ENCODE data around the gene STUB1.

The STUB1 gene

DNA sequence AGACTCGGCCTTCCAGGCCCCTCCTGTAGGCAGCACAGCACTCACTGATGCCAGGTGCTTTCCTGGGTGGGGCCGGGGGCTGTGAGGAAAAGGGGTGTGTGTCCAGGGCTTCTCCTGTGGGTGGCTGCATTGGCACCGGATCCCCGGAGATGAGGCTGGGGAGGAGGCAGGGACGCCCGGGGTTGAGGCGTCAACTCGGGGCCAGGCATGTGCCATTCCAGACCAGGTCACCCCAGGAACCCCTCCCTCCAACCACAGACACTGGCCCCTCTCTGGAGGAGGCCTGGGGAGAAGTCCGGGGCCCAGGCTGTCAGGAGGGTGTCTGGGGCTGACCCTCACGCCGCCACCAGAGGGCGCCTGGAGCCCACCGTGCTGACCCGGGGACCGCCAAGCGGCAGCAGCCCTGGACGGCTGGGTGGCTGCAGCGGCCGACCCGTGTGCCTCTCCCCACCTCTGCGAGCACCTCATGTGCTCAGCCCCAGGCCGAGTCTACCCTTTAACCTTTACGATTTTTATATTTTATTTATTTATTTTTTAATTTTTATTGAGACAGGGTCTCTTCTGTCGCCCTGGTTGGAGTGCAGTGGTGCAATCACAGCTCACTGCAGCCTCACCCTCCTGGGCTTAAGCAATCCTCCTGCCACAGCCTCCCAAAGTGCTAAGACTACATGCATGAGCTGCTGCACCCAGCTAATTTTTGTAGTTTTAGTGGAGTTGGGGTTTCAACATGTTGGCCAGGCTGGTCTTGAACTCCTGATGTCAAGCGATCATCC lies 31.5 kb downstream of the STUB1 start:
- peak; percentile 65 for ATAC-seq
- TF ChIP-seq TCF4 (CRISPR knock-in tag; IDR thresholded peaks at IDR 0.05; ENCODE audit: borderline replicate concordance) (no peak), ARNTL (CRISPR knock-in tag; IDR thresholded peaks at IDR 0.05; ENCODE audit: borderline replicate concordance, low read depth) (no peak)

DNA sequence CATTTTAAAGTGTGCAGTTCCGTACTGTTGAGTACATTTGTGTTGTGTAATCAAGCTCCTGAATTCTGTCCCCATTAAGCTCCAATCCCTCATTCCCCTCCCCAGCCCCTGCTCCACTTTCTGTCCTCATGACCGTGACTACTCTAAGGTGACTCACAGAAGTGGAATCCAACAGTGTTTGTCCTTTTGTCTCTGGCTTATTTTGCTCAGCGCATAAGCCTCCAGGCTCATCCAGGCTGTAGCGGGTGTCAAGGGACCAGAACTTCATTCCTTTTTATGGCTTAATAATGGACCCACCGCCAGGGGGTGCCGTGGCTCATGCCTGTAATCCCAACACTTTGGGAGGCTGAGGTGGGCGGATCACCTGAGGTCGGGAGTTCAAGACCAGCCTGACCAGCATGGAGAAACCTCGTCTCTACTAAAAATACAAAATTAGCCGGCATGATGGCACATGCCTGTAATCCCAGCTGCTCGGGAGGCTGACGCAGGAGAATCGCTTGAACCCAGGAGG lies 32.6 kb downstream of the STUB1 start:
- ATAC-seq, result peak; percentile 5

DNA sequence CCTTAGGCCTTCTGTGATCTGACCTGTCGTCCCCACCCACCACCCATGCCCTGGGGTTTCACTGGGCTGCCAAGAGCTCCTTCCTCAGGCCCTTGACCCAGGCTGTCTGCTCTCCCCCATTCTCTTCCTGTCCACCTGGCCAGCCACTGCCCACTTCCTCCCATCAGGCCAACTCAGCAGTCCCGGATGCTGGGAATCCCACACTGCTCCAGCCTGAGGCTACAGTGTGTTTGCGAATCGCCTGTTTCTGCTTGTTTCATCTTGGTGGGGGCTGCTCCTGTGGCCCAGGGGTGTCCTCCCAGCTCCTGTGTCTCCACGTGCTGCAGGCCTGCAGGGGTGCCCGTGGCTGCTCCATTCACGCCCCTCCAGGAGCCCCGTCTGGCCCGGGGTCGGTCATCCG lies 33.9 kb downstream of the STUB1 start:
- TF ChIP-seq, protein P1, sequence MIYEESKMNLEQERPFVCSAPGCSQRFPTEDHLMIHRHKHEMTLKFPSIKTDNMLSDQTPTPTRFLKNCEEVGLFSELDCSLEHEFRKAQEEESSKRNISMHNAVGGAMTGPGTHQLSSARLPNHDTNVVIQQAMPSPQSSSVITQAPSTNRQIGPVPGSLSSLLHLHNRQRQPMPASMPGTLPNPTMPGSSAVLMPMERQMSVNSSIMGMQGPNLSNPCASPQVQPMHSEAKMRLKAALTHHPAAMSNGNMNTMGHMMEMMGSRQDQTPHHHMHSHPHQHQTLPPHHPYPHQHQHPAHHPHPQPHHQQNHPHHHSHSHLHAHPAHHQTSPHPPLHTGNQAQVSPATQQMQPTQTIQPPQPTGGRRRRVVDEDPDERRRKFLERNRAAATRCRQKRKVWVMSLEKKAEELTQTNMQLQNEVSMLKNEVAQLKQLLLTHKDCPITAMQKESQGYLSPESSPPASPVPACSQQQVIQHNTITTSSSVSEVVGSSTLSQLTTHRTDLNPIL (CRISPR knock-in tag; IDR thresholded peaks at IDR 0.05; ENCODE audit: low read depth), result no peak
- TF ChIP-seq ARNTL (CRISPR knock-in tag; IDR thresholded peaks at IDR 0.05; ENCODE audit: borderline replicate concordance, low read depth), result no peak
- TF ChIP-seq, protein P2, sequence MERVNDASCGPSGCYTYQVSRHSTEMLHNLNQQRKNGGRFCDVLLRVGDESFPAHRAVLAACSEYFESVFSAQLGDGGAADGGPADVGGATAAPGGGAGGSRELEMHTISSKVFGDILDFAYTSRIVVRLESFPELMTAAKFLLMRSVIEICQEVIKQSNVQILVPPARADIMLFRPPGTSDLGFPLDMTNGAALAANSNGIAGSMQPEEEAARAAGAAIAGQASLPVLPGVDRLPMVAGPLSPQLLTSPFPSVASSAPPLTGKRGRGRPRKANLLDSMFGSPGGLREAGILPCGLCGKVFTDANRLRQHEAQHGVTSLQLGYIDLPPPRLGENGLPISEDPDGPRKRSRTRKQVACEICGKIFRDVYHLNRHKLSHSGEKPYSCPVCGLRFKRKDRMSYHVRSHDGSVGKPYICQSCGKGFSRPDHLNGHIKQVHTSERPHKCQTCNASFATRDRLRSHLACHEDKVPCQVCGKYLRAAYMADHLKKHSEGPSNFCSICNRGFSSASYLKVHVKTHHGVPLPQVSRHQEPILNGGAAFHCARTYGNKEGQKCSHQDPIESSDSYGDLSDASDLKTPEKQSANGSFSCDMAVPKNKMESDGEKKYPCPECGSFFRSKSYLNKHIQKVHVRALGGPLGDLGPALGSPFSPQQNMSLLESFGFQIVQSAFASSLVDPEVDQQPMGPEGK (CRISPR knock-in tag; IDR thresholded peaks at IDR 0.05; ENCODE audit: borderline replicate concordance), result no peak
- TF ChIP-seq, protein P3, sequence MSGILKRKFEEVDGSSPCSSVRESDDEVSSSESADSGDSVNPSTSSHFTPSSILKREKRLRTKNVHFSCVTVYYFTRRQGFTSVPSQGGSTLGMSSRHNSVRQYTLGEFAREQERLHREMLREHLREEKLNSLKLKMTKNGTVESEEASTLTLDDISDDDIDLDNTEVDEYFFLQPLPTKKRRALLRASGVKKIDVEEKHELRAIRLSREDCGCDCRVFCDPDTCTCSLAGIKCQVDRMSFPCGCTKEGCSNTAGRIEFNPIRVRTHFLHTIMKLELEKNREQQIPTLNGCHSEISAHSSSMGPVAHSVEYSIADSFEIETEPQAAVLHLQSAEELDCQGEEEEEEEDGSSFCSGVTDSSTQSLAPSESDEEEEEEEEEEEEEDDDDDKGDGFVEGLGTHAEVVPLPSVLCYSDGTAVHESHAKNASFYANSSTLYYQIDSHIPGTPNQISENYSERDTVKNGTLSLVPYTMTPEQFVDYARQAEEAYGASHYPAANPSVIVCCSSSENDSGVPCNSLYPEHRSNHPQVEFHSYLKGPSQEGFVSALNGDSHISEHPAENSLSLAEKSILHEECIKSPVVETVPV (CRISPR knock-in tag; IDR thresholded peaks at IDR 0.05), result no peak
- TF ChIP-seq ZFP3 (CRISPR knock-in tag; IDR thresholded peaks at IDR 0.05), result 0 out of 2 replicates have a peak, but pooled peaks have one; percentile 13
- TF ChIP-seq ZNF565 (CRISPR knock-in tag; conservative IDR thresholded peaks at IDR 0.05; ENCODE audit: low read depth), result no peak
- no peak for TF ChIP-seq ISL1 (CRISPR knock-in tag; IDR thresholded peaks at IDR 0.05)
- TF ChIP-seq ZNF70 (CRISPR knock-in tag; IDR thresholded peaks at IDR 0.05), result 0 out of 2 replicates have a peak, but pooled peaks have one; percentile 53
- no peak for ATAC-seq

DNA sequence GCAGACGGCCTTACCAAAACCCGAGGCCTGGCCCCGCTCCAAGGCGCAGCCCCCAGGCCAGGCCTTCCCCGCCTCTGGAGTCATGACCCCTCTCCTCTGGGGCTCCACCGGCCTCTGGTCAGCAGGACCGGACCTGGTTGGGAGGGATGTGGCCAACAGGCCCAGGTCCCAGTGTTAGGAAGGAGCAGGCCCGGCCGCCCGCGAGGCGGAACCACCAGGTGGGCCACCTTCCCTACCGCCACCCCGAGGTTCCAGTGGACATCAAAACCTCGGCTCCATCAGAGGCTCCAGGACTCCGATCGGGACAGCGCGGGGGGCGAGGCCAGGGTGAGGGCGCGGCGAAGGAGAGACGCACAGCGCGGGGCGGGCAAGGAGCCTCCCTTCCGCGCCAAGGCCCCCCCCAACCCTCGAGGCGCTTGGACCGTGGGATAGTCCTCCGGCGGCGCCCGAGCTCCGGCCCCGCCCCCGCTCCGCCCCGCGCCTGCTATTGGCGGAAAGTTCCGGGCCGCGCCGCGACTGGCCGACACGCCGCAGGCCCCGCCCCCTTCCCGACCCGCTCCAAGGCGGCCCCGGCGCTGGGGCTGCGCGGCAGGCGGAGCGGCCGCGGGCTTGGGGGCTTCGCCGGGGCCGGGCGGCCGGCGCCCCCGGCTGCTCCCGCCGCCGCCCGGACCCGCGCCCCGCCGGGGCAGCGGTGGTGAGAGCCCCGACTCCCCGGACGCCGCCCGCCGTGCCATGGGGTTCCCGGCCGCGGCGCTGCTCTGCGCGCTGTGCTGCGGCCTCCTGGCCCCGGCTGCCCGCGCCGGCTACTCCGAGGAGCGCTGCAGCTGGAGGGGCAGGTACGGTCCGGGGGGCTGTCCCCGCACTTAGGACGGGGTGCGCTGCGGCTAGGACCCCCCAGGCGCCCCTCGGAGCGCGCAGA lies 34.6 kb downstream of the STUB1 start, which contains the start of gene METRN:
Gene METRN, plus strand, starts transcription at position 561 of the 919 bp plus-strand sequence. Its CDS starts 172 bp downstream, at position 733.
- ATAC-seq, result peak; percentile 65
- no peak for TF ChIP-seq ZNF565 (CRISPR knock-in tag; conservative IDR thresholded peaks at IDR 0.05; ENCODE audit: low read depth)
- TF ChIP-seq TCF4 (CRISPR knock-in tag; IDR thresholded peaks at IDR 0.05; ENCODE audit: borderline replicate concordance), result no peak

DNA sequence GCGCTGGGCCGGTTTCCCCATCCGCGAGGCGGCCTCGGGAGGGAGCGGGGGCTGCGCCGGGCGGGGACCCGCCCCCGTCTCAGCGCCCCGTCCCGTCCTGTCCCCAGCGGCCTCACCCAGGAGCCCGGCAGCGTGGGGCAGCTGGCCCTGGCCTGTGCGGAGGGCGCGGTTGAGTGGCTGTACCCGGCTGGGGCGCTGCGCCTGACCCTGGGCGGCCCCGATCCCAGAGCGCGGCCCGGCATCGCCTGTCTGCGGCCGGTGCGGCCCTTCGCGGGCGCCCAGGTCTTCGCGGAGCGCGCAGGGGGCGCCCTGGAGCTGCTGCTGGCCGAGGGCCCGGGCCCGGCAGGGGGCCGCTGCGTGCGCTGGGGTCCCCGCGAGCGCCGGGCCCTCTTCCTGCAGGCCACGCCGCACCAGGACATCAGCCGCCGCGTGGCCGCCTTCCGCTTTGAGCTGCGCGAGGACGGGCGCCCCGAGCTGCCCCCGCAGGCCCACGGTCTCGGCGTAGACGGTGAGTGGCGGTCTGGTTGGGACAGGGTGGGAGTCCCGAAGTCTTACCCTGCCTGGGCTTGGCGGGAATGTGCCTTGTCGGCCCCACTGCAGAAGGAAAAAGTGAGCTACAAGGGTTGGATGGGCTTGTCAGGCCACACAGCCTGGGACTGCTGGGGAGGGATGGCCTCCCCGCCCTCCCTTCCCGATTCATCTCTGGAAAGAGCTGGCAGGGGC lies 35.4 kb downstream of the STUB1 start:
- ATAC-seq, result peak; percentile 1
- TF ChIP-seq ESRRG (CRISPR knock-in tag; IDR thresholded peaks at IDR 0.05) (no peak), GLIS3 (CRISPR knock-in tag; IDR thresholded peaks at IDR 0.05) (no peak), ZNF565 (CRISPR knock-in tag; conservative IDR thresholded peaks at IDR 0.05; ENCODE audit: low read depth) (no peak), TCF4 (CRISPR knock-in tag; IDR thresholded peaks at IDR 0.05; ENCODE audit: borderline replicate concordance) (no peak), BACH2 (CRISPR knock-in tag; IDR thresholded peaks at IDR 0.05; ENCODE audit: borderline replicate concordance) (no peak), ZFP30 (CRISPR knock-in tag; IDR thresholded peaks at IDR 0.05) (no peak), PPARA (CRISPR knock-in tag; IDR thresholded peaks at IDR 0.05; ENCODE audit: borderline replicate concordance) (no peak)
- TF ChIP-seq, protein P4, sequence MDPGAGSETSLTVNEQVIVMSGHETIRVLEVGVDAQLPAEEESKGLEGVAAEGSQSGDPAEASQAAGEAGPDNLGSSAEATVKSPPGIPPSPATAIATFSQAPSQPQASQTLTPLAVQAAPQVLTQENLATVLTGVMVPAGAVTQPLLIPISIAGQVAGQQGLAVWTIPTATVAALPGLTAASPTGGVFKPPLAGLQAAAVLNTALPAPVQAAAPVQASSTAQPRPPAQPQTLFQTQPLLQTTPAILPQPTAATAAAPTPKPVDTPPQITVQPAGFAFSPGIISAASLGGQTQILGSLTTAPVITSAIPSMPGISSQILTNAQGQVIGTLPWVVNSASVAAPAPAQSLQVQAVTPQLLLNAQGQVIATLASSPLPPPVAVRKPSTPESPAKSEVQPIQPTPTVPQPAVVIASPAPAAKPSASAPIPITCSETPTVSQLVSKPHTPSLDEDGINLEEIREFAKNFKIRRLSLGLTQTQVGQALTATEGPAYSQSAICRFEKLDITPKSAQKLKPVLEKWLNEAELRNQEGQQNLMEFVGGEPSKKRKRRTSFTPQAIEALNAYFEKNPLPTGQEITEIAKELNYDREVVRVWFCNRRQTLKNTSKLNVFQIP (CRISPR knock-in tag; IDR thresholded peaks at IDR 0.05; ENCODE audit: borderline replicate concordance, low read depth), result no peak
- TF ChIP-seq, protein P5, sequence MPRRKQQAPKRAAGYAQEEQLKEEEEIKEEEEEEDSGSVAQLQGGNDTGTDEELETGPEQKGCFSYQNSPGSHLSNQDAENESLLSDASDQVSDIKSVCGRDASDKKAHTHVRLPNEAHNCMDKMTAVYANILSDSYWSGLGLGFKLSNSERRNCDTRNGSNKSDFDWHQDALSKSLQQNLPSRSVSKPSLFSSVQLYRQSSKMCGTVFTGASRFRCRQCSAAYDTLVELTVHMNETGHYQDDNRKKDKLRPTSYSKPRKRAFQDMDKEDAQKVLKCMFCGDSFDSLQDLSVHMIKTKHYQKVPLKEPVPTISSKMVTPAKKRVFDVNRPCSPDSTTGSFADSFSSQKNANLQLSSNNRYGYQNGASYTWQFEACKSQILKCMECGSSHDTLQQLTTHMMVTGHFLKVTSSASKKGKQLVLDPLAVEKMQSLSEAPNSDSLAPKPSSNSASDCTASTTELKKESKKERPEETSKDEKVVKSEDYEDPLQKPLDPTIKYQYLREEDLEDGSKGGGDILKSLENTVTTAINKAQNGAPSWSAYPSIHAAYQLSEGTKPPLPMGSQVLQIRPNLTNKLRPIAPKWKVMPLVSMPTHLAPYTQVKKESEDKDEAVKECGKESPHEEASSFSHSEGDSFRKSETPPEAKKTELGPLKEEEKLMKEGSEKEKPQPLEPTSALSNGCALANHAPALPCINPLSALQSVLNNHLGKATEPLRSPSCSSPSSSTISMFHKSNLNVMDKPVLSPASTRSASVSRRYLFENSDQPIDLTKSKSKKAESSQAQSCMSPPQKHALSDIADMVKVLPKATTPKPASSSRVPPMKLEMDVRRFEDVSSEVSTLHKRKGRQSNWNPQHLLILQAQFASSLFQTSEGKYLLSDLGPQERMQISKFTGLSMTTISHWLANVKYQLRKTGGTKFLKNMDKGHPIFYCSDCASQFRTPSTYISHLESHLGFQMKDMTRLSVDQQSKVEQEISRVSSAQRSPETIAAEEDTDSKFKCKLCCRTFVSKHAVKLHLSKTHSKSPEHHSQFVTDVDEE (CRISPR knock-in tag; IDR thresholded peaks at IDR 0.05), result no peak
- TF ChIP-seq, protein P2 (CRISPR knock-in tag; IDR thresholded peaks at IDR 0.05; ENCODE audit: borderline replicate concordance), result no peak

All from SK-N-SH treated with all-trans-retinoic acid at 6 μM for 48 hours (cell line).